Lower lobe of right lung (tissue), 2 donors: Measurements from ENCODE around the gene SH2D1A. TPM values are rescaled to one million over a fixed set of nuclear protein-coding genes. Genes with fewer than 3 reads are reported as not detected.
"Not testable (repeated sequence)": the region's sequence is repeated elsewhere in the genome, so short reads cannot be mapped to it uniquely, and the experiment has no call there.

ENCODE experiments used
- ATAC-seq, 2 donors: fragments of 200-7000 bp; cut with Tn5 transposase; one replicate each; pipeline ENCODE4 v1.9.1; 2020 to 2022; ENCODE audit warnings: mild to moderate bottlenecking in 2 of 2, moderate library complexity in 2 of 2
- DNase-seq: peaks from one replicate; pipeline ENCODE4 v3.0.0-alpha.2; 2020
- H3K27ac ChIP-seq: fragments of 200-600 bp; one replicate; pipeline ENCODE4 v1.8.0; 2022
- H3K27me3 ChIP-seq: fragments of 200-600 bp; one replicate; pipeline ENCODE4 v1.8.0; 2022; ENCODE audit warnings: low read depth
- H3K36me3 ChIP-seq: fragments of 200-600 bp; one replicate; pipeline ENCODE4 v1.8.0; 2022; ENCODE audit warnings: mild to moderate bottlenecking
- H3K4me1 ChIP-seq: fragments of 200-600 bp; one replicate; pipeline ENCODE4 v1.8.0; 2022
- H3K4me3 ChIP-seq: fragments of 200-600 bp; one replicate; pipeline ENCODE4 v1.8.0; 2022; ENCODE audit warnings: mild to moderate bottlenecking
- H3K9me3 ChIP-seq: fragments of 200-600 bp; one replicate; pipeline ENCODE4 v1.8.0; 2022
- intact Hi-C: fragments of 100-400 bp; cut with DNase I; formaldehyde crosslinking; loops from one replicate; pipeline ENCODE4 v1.11.0; 2022
- total RNA-seq: library from RNA; stranded (reverse); fragmentation: NEBNext Ultra II Directional; extraction: Animal tissue kit (Norgen Biotek cat#: 25700); gene quantifications from one replicate; pipeline ENCODE4 v1.2.1, GENCODE V29; 2021
- TF ChIP-seq, protein P1 (sequence below): fragments of 200-600 bp; IDR thresholded peaks from one replicate; pipeline ENCODE4 v1.8.0; 2022; ENCODE audit warnings: antibody characterized with exemption, mild to moderate bottlenecking
- donor health status: DM: no; HTN: yes; CAD: no; lungs with severe emphysema.

SH2D1A gene
- total RNA-seq, 1 donor from 2014 or later = 1.0 TPM

DNA sequence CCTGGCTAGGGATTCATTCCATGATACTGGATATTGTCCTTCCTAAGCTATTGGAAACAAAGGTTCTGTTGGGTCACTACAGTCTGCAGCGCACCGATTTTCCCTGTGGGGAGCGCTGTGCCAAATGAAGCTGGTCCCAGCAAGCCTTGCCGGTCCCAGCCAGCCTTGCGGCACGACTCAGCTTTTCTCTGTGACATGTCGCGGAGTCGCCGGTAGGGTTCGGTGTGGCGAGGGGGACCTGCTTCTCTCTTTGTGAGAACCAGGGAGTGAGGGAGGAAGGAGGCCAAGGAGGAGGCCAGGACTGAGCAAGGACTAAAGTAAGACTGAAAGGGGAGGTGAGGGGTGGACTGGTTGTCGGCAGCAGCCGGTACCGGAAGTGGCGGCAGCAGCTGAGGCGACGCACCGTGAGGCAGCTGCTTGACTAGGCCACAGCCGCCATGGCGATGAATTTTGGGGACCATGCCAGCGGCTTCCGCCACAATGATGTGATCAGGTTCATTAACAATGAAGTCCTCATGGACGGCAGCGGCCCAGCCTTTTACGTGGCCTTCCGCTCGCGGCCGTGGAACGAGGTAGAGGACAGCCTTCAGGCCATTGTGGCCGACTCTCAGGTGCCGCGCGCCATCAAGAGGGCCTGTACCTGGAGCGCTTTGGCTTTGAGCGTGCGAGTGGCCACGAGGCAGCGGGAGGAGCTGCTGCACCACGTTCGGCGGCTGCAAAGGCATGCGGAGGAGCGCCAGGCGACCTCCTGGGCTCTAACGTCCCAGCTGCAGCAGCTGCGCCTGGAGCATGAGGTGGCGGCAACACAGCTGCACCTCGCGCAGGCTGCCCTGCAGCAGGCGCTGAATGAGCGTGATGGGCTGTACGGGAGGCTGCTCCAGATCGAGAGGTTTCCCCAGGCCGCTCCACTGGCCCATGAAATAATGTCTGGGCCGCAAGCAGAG lies 13.6 kb upstream of the SH2D1A start, which contains the start of gene TEX13D:
Gene TEX13D (plus strand): TSS at position 180 of the 944 bp plus-strand sequence. CDS start 258 bp downstream, at position 438.
- Histone ChIP-seq H3K36me3 (no peaks in the 10 kb centered on the region), H3K27ac (no peak within 1 kb of the TSS), H3K9me3 (no peaks in the 10 kb centered on the region), H3K4me3 (no peak within 1 kb of the TSS), H3K4me1 (no peaks in the 10 kb centered on the region), H3K27me3 (no peaks in the 10 kb centered on the region)
- intact Hi-C loops = no loop called here
- no peak for DNase-seq
- TF ChIP-seq, protein P1, sequence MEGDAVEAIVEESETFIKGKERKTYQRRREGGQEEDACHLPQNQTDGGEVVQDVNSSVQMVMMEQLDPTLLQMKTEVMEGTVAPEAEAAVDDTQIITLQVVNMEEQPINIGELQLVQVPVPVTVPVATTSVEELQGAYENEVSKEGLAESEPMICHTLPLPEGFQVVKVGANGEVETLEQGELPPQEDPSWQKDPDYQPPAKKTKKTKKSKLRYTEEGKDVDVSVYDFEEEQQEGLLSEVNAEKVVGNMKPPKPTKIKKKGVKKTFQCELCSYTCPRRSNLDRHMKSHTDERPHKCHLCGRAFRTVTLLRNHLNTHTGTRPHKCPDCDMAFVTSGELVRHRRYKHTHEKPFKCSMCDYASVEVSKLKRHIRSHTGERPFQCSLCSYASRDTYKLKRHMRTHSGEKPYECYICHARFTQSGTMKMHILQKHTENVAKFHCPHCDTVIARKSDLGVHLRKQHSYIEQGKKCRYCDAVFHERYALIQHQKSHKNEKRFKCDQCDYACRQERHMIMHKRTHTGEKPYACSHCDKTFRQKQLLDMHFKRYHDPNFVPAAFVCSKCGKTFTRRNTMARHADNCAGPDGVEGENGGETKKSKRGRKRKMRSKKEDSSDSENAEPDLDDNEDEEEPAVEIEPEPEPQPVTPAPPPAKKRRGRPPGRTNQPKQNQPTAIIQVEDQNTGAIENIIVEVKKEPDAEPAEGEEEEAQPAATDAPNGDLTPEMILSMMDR = no peak
- no peak for ATAC-seq

DNA sequence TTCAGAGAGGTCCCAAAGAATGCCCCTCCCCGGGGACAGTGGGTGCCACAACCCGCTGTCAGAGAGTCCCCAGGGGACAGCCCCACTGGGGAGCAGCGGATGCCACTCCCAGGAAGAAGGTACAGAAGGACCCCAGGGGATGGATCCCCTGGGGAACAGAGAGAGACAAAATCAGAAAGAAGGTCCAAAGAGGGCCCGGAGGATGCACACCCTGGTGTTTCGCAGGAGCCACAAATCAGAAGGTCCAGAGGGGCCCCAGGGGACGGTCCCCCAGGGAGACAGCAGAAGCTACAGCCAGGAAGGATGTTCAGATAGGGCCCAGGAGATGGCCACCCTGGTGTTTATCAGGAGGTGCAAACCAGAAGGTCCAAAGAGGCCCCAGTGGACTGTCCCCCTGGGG lies 12.5 kb upstream of the SH2D1A start:
- intact Hi-C loops = no loop called here
- DNase-seq = no peak
- H3K4me3 ChIP-seq = no peak overlapping the region
- no peaks in the 10 kb centered on the region for H3K36me3 ChIP-seq
- H3K27me3 ChIP-seq = no peaks in the 10 kb centered on the region
- no peaks in the 10 kb centered on the region for H3K4me1 ChIP-seq
- TF ChIP-seq, protein P1 = no peak
- ATAC-seq = no peak
- H3K9me3 ChIP-seq = no peaks in the 10 kb centered on the region
- H3K27ac ChIP-seq = no peak overlapping the region

DNA sequence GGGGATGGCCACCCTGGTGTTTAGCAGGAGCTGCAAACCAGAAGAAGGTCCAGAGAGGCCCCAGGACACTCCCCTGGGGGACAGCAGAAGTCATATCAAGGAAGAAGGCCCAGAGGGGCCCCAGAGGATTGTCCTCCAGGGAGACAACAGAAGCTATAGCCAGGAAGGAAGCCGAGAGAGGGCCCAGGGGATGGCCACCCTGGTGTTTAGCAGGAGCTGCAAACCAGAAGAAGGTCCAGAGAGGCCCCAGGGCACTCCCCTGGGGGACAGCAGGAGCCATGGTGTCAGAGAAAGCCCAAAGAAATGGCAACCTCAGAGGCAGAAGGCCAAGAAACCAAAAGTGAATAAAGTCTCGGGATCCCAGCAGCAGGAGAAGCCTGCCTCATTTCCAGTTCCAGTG lies 11.8 kb upstream of the SH2D1A start:
- H3K27me3 ChIP-seq, H3K9me3 ChIP-seq, DNase-seq, intact Hi-C loops, H3K4me1 ChIP-seq, H3K4me3 ChIP-seq, H3K27ac ChIP-seq, H3K36me3 ChIP-seq, ATAC-seq: not testable (repeated sequence)

DNA sequence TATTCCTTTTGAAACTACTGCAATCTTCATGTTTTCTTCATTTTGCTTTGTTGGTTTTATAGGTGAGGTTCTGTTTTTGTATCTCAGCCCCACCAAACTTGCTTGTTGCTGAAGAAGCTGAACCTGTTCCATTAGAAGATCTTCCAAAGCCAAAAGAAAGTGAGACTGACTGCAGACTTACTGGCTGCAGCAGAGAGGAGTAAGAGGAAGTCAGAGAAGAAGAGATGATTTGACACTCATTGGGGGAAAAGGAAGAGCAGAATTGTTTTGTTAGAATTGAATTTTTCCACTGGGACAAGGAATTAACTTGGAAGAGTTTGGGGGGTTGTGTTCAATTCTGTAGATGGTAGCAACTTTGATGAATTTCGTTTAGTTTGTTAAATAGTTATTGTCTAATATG lies 10.8 kb upstream of the SH2D1A start:
- TF ChIP-seq, protein P1 = no peak
- Histone ChIP-seq H3K4me3 (no peak overlapping the region), H3K36me3 (no peaks in the 10 kb centered on the region), H3K9me3 (no peaks in the 10 kb centered on the region), H3K27ac (no peak overlapping the region), H3K27me3 (no peaks in the 10 kb centered on the region), H3K4me1 (no peaks in the 10 kb centered on the region)
- no peak for ATAC-seq
- intact Hi-C loops = no loop called here
- no peak for DNase-seq

DNA sequence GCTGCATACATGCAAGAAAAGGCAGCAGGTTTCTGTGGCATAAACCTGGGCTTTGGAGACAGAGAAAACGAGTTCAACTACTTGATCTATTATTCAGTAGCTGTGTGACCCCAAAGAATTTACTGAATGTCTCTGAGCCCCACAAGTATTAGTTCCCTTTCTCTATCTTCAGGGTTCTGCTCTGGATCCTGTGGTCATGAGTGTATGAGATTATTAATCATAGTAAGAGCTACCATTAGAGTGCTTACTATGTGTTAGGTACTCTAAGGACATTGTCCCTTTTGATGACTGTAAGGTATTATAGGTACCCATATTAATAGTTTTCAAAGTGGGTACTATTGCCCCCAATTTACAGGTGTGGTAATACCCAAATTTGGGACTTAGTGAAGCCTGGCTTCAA lies 8.4 kb upstream of the SH2D1A start:
- no peaks in the 10 kb centered on the region for H3K4me1 ChIP-seq
- no peak overlapping the region for H3K4me3 ChIP-seq
- intact Hi-C loops = no loop called here
- TF ChIP-seq, protein P1 = no peak
- no peak overlapping the region for H3K27ac ChIP-seq
- no peaks in the 10 kb centered on the region for H3K27me3 ChIP-seq
- no peaks in the 10 kb centered on the region for H3K36me3 ChIP-seq
- no peak for ATAC-seq
- DNase-seq = no peak
- H3K9me3 ChIP-seq = no peaks in the 10 kb centered on the region
